ENCODE measurements around the gene MRPL24.

DNA sequence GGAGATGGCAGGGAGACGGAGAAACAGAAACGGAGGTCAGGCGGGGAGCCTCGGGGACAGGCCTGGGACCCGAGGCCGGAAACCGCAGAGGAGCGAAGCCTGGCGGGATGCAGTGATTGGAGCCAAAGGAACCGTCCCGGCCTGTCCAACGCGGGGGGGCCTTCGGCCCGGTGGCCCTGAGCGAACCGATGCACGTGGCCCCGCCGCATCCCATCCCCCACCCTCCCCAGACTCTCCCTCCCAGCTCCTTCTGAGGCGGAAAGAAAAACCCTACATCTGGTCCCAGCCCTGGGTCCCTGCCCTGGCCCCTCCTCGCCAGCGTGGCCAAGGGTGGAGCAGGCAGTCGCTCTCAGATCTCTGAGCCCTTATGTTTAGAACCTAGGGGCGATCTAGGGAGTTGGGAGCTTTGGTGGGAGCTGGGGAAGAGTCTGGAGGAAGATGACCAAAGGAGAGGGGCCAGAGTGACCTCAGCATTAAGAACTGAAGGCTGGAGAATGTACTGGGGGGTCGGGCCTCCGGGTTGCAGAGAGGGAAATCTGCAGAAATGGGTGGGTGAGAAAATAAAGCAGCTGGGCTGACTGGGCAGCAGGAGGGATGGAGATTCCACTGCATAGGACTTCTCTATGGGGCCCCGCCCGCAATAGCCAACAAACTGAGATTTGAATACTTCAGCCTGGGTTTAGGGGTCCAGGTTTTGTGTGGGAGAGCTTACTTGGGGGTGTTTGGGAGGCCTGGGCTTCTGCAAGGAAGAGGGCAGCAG lies 34.1 kb downstream of the MRPL24 start:
- TF ChIP-seq, protein P1, sequence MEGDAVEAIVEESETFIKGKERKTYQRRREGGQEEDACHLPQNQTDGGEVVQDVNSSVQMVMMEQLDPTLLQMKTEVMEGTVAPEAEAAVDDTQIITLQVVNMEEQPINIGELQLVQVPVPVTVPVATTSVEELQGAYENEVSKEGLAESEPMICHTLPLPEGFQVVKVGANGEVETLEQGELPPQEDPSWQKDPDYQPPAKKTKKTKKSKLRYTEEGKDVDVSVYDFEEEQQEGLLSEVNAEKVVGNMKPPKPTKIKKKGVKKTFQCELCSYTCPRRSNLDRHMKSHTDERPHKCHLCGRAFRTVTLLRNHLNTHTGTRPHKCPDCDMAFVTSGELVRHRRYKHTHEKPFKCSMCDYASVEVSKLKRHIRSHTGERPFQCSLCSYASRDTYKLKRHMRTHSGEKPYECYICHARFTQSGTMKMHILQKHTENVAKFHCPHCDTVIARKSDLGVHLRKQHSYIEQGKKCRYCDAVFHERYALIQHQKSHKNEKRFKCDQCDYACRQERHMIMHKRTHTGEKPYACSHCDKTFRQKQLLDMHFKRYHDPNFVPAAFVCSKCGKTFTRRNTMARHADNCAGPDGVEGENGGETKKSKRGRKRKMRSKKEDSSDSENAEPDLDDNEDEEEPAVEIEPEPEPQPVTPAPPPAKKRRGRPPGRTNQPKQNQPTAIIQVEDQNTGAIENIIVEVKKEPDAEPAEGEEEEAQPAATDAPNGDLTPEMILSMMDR (IDR thresholded peaks at IDR 0.05 in 4 of 5, conservative IDR thresholded peaks at IDR 0.05 in 1 of 5) = no peak
- TF ChIP-seq POLR2A (IDR thresholded peaks at IDR 0.05) = no peak

Data from gastrocnemius medialis (tissue), 4 donors.